Esophagus muscularis mucosa (tissue), 4 donors: ENCODE data around the gene MGLL. TPM values are rescaled to one million over a fixed set of nuclear protein-coding genes. Genes with fewer than 3 reads are reported as not detected.

Source experiments
- DNase-seq: peaks from one replicate; pipeline ENCODE4 v3.0.0-alpha.2; 2017; ENCODE audit errors: extremely low spot score
- H3K27ac ChIP-seq, 4 donors: fragments of 200-600 bp; sonication (generic); replicated peaks in 1 of 4; 1 replicate in 3 of 4; 2 replicates in 1 of 4; pipeline ENCODE4 v1.5.1; 2016 to 2019; ENCODE audit warnings: mild to moderate bottlenecking in 1 of 4
- H3K27me3 ChIP-seq, 4 donors: fragments of 200-600 bp; sonication (generic); one replicate each; pipeline versions ENCODE4 v1.5.1 to v1.6.0; 2016 to 2019
- H3K36me3 ChIP-seq, 4 donors: fragments of 200-600 bp; sonication (generic); one replicate each; pipeline ENCODE4 v1.5.1; 2016 to 2019
- H3K4me1 ChIP-seq, 4 donors: fragments of 200-600 bp; sonication (generic); one replicate each; pipeline ENCODE4 v1.5.1; 2016 to 2019
- H3K4me3 ChIP-seq, 4 donors: fragments of 200-600 bp; sonication (generic); 1 replicate in 2 of 4; 2 replicates in 2 of 4; pipeline ENCODE4 v1.5.1; 2016 to 2019; ENCODE audit warnings: mild to moderate bottlenecking in 4 of 4, moderate library complexity in 1 of 4
- H3K9me3 ChIP-seq, 4 donors: fragments of 200-600 bp; sonication (generic); 1 replicate in 3 of 4; 2 replicates in 1 of 4; pipeline ENCODE4 v1.5.1; 2016 to 2019
- EP300 ChIP-seq: sonication (generic); formaldehyde crosslinking; IDR thresholded peaks from one replicate; pipeline ENCODE4 v1.6.1; 2017; ENCODE audit warnings: antibody characterized with exemption
- POLR2A ChIP-seq: fragments of 450-650 bp; IDR thresholded peaks from one replicate; pipeline ENCODE4 v1.6.1; 2017; ENCODE audit warnings: antibody characterized with exemption, moderate library complexity, mild to moderate bottlenecking, low read depth
- POLR2AphosphoS5 ChIP-seq, 2 donors: sonication (generic); formaldehyde crosslinking; IDR thresholded peaks; one replicate each; pipeline ENCODE4 v1.6.1; 2017; ENCODE audit warnings: antibody characterized with exemption in 2 of 2
- WGBS: methylation state at CpG from one replicate; pipeline ENCODE4 v1.1.5; 2018; 5-methylcytosine and 5-hydroxymethylcytosine counted together
- intact Hi-C: fragments of 100-400 bp; cut with DNase I; formaldehyde crosslinking; loops from one replicate; pipeline ENCODE4 v1.15.1; 2023
- total RNA-seq, 4 donors: library from RNA; depleted of rRNA; stranded (reverse); fragments of >200 nt; gene quantifications; one replicate each; pipeline versions ENCODE4 v1.1.0 to v1.2.1, GENCODE V29; 2016
- TF ChIP-seq, protein P1 (sequence below), 3 experiments: fragments of 200-600 bp in 2 of 3; fragments of 450-650 bp in 1 of 3; sonication (generic) in 2 of 3; IDR thresholded peaks; one replicate each; pipeline ENCODE4 v1.5.1; 2017 to 2019; ENCODE audit warnings: antibody characterized with exemption in 3 of 3, mild to moderate bottlenecking in 2 of 3, moderate library complexity in 1 of 3

The MGLL gene
- total RNA-seq, 4 donors from 2014 or later: 56.5 to 155 (median 80.7) TPM

DNA sequence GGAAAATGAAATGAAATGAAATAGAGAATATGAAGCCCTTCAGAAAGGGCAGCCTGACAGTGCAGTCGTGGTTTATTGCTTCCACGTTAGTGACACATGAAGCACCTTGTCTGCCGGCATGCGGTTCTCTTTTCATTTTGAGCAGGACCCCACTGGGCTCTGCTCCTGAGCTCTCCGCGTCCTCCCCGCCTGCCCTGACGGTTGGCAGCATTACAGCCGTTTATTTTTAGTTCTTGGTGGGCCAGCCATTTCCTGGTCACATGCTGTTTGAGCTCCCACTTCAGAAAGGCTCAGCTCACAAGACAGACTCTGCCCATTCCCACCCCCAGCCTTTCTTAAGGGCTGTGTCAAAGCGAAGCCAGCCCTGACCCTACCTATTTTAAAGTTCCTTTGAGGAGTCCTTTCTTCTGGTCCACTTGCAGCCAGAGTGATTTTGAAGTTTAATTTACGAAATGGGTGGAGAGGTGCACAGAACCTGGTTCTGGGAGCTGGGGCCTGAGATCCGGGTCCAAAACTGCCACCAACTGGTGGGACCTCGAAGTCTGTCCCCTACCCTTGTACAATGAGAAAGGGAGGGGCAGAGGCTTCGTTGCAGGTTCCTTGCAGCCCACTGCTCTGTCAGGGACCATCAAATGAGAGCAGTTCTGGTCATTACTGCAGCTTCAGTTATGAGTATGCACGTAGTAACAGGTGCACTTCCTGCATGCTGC, 60.1 kb downstream of the MGLL start:
- Histone ChIP-seq H3K4me1 (peaks cover 46 to 59% (median 55%) of the 10 kb centered on the region in 4 donors), H3K36me3 (no peaks in the 10 kb centered on the region), H3K27me3 (no peaks in the 10 kb centered on the region), H3K4me3 (peak overlapping the region in 3 of 4 donors; percentile 10 to 19 (median 12)), H3K27ac (peak overlapping the region; percentile 62 to 78 (median 70)), H3K9me3 (peaks cover 0 to under 1% (median 0%) of the 10 kb centered on the region in 4 donors)
- 29% methylated on average over 15 of the region's 15 CpGs for WGBS
- no peak for DNase-seq
- no peak for TF ChIP-seq EP300
- no peak for TF ChIP-seq POLR2A
- TF ChIP-seq, protein P1, sequence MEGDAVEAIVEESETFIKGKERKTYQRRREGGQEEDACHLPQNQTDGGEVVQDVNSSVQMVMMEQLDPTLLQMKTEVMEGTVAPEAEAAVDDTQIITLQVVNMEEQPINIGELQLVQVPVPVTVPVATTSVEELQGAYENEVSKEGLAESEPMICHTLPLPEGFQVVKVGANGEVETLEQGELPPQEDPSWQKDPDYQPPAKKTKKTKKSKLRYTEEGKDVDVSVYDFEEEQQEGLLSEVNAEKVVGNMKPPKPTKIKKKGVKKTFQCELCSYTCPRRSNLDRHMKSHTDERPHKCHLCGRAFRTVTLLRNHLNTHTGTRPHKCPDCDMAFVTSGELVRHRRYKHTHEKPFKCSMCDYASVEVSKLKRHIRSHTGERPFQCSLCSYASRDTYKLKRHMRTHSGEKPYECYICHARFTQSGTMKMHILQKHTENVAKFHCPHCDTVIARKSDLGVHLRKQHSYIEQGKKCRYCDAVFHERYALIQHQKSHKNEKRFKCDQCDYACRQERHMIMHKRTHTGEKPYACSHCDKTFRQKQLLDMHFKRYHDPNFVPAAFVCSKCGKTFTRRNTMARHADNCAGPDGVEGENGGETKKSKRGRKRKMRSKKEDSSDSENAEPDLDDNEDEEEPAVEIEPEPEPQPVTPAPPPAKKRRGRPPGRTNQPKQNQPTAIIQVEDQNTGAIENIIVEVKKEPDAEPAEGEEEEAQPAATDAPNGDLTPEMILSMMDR (IDR thresholded peaks at IDR 0.05): no peak
- peak in 1 of 2 donors; percentile 45 for TF ChIP-seq POLR2AphosphoS5 (IDR thresholded peaks at IDR 0.05)
- intact Hi-C loops: loop anchor here (10.0 kb wide), 1 partner anchor 67 kb away; no protein-coding TSS in a partner anchor

DNA sequence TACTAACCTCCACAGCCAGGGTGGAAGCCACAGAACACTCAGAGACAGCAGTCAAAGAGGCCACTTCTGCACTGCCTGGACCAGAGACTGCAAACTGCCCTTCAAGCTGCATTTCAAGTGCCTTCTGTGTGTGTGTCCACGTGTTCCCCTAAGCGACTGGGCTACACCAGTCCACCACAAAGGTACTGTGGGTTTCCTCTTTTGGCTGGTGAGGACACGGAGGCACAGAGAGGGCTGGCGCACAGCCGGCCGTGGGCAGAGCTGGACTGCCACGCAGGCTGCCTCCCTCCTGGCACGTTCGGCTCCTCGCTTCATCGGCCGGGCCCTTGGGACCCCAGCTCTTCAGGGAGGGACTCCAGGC, 60.9 kb downstream of the MGLL start:
- Histone ChIP-seq H3K4me1 (peaks cover 46 to 65% (median 55%) of the 10 kb centered on the region in 4 donors), H3K9me3 (no peaks in the 10 kb centered on the region), H3K27me3 (no peaks in the 10 kb centered on the region), H3K36me3 (no peaks in the 10 kb centered on the region), H3K4me3 (peak overlapping the region in 2 of 4 donors; percentile 12 to 19), H3K27ac (peak overlapping the region; percentile 62 to 78 (median 70))
- TF ChIP-seq, protein P1 (IDR thresholded peaks at IDR 0.05): peak in 1 of 3 experiments; percentile 25
- TF ChIP-seq EP300: no peak
- 83% methylated on average over 2 of the region's 12 CpGs for WGBS
- intact Hi-C loops: loop anchor here (10.0 kb wide), 1 partner anchor 67 kb away; no protein-coding TSS in a partner anchor
- DNase-seq: no peak

DNA sequence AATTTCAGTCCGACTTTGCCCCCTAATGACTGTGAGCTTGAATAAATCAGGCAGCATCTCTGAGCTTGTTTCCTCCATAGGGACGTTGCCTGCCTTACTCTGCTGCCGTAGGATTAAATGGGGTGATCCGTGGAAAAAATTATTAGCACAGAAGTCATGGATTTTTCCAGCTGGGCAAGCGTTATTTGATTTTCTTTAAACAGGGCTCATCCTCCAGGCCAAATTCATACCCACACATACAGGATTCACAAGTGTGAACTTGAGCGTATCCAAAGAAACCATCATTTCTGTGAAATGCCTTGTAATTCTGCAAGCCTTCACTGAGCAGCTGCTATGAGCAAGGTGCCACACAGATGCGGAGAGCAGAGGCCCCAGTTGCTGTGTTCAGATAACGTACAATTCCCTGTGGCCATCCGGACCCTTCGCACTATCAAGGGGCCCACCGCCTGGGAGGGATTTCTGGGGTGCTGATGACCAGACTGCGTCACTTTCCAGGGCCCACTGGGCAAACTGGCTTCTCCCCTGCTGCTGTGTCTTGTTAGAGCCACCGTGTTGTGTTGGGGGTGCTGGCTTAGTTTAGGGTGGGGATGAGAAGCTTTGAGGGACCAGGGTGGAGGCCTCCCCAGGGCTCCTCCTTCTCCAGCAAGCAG, 61.4 kb downstream of the MGLL start:
- TF ChIP-seq POLR2A: no peak
- no peak for TF ChIP-seq EP300
- TF ChIP-seq POLR2AphosphoS5 (IDR thresholded peaks at IDR 0.05): no peak
- TF ChIP-seq, protein P1 (IDR thresholded peaks at IDR 0.05): no peak
- Histone ChIP-seq H3K27ac (peak overlapping the region; percentile 62 to 78 (median 70)), H3K36me3 (no peaks in the 10 kb centered on the region), H3K4me1 (peaks cover 46 to 65% (median 55%) of the 10 kb centered on the region in 4 donors), H3K9me3 (no peaks in the 10 kb centered on the region), H3K27me3 (no peaks in the 10 kb centered on the region), H3K4me3 (no peak overlapping the region)
- intact Hi-C loops: loop anchor here (10.0 kb wide), 1 partner anchor 66 kb away; no protein-coding TSS in a partner anchor
- DNase-seq: no peak
- 71% methylated on average over 8 of the region's 13 CpGs for WGBS

DNA sequence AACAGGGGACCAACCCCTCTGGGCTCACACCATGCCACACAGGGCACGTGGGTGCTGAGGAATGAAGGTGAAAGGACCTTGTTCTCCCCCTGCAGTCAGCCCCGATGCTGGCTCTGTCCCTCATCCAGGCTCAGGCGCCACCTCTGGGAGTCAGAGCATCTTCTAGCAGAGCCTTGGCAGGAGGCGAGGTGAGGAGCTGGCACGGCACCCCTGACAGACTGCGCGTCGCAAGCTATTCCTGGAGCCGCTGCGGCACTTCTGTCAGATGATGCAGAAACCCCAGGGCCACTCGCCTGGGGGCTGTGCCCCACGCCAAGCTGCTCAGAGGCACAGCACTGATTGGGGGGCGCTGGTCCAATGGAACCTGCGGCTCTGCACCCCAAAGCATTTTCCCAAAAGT, 62.0 kb downstream of the MGLL start:
- WGBS: 53% methylated on average over 4 of the region's 14 CpGs
- intact Hi-C loops: loop anchor here (10.0 kb wide), 1 partner anchor 66 kb away; no protein-coding TSS in a partner anchor
- H3K4me3 ChIP-seq: no peak overlapping the region
- peaks cover 46 to 65% (median 55%) of the 10 kb centered on the region in 4 donors for H3K4me1 ChIP-seq
- H3K9me3 ChIP-seq: no peaks in the 10 kb centered on the region
- DNase-seq: no peak
- H3K36me3 ChIP-seq: no peaks in the 10 kb centered on the region
- peak overlapping the region; percentile 62 to 78 (median 70) for H3K27ac ChIP-seq
- TF ChIP-seq POLR2AphosphoS5 (IDR thresholded peaks at IDR 0.05) (peak; percentile 15 to 58), POLR2A (no peak)
- TF ChIP-seq, protein P1 (IDR thresholded peaks at IDR 0.05): peak in 1 of 3 experiments; percentile 7
- H3K27me3 ChIP-seq: no peaks in the 10 kb centered on the region
